IMR-90 (cell line): ENCODE data around the gene PTCHD4. TPM values are rescaled to one million over a fixed set of nuclear protein-coding genes. Genes with fewer than 3 reads are reported as not detected.

Experiments
- ATAC-seq: fragments of 200-7000 bp; cut with Tn5 transposase; 2 replicates; pipeline ENCODE4 v1.9.1; 2020; ENCODE audit warnings: low read depth, mild to moderate bottlenecking, moderate library complexity
- BruUV-seq: library from RNA; stranded (reverse); fragments of 400-500 nt; replicated peaks from 2 replicates; lab custom pipeline; 2021; lab: Mats Ljungman, UMichigan
- CTCF ChIA-PET: fragments of 300-600 bp; formaldehyde crosslinking; extraction: SDS; loops from one replicate; lab custom pipeline; 2021; ENCODE audit warnings: antibody characterized with exemption; lab: Yijun Ruan, JAX
- POLR2A ChIA-PET: fragments of 300-600 bp; sonication (Branson Sonifier 250); formaldehyde crosslinking; loops from one replicate; lab custom pipeline; 2022; ENCODE audit warnings: antibody characterized with exemption; ENCODE audit not compliant: unreplicated experiment; lab: Charles Lee
- DNase-seq: peaks from one replicate; pipeline ENCODE4 v3.0.0; 2013
- H2AFZ ChIP-seq: replicated peaks from 2 replicates; pipeline ENCODE3; 2013; ENCODE audit warnings: low read length, mild to moderate bottlenecking; ENCODE audit not compliant: poor library complexity
- H2AK5ac ChIP-seq: 2 replicates; pipeline ENCODE4 v1.6.1; 2013; ENCODE audit warnings: low read depth, low read length, inconsistent platforms
- H2AK9ac ChIP-seq: replicated peaks from 2 replicates; pipeline ENCODE3; 2013; ENCODE audit warnings: mild to moderate bottlenecking, low read depth, low read length, moderate library complexity; ENCODE audit not compliant: poor library complexity
- H2BK120ac ChIP-seq: 2 replicates; pipeline ENCODE4 v1.6.1; 2013; ENCODE audit warnings: low read depth, low read length, inconsistent platforms
- H2BK15ac ChIP-seq: 3 replicates; pipeline ENCODE4 v1.6.1; 2013; ENCODE audit warnings: low read depth, low read length, inconsistent platforms
- H2BK20ac ChIP-seq: 2 replicates; pipeline ENCODE4 v1.6.1; 2013; ENCODE audit warnings: low read depth, mild to moderate bottlenecking, inconsistent platforms, low read length, moderate library complexity
- H2BK5ac ChIP-seq: 2 replicates; pipeline ENCODE4 v1.6.1; 2013; ENCODE audit warnings: mild to moderate bottlenecking, low read depth, low read length, inconsistent platforms; ENCODE audit not compliant: poor library complexity, severe bottlenecking
- H3K14ac ChIP-seq: replicated peaks from 2 replicates; pipeline ENCODE4 v1.6.1; 2013; ENCODE audit warnings: low read depth, low read length, inconsistent platforms
- H3K18ac ChIP-seq: 2 replicates; pipeline ENCODE4 v1.6.1; 2013; ENCODE audit warnings: low read depth, low read length, control low read depth
- H3K23ac ChIP-seq: 2 replicates; pipeline ENCODE4 v1.6.1; 2013; ENCODE audit warnings: low read depth, low read length, inconsistent platforms
- H3K27ac ChIP-seq: 2 replicates; pipeline ENCODE4 v1.5.1; 2013; ENCODE audit warnings: mild to moderate bottlenecking, control low read depth, low read length; ENCODE audit not compliant: insufficient read depth
- H3K27me3 ChIP-seq: 2 replicates; pipeline ENCODE4 v1.6.1; 2013; ENCODE audit warnings: low read length; ENCODE audit not compliant: control insufficient read depth, insufficient read depth
- H3K36me3 ChIP-seq: 2 replicates; pipeline ENCODE4 v1.6.1; 2013; ENCODE audit warnings: low read length, mixed read lengths; ENCODE audit not compliant: control insufficient read depth, insufficient read depth
- H3K4ac ChIP-seq: 2 replicates; pipeline ENCODE4 v1.6.1; 2013; ENCODE audit warnings: low read depth, low read length, inconsistent platforms
- H3K4me1 ChIP-seq: 2 replicates; pipeline ENCODE4 v1.6.1; 2013; ENCODE audit warnings: low read length, mixed read lengths; ENCODE audit not compliant: control insufficient read depth, insufficient read depth
- H3K4me2 ChIP-seq: 2 replicates; pipeline ENCODE4 v1.6.1; 2013; ENCODE audit warnings: low read depth, mild to moderate bottlenecking, control low read depth, low read length, moderate library complexity
- H3K4me3 ChIP-seq: 2 replicates; pipeline ENCODE4 v1.5.1; 2013; ENCODE audit warnings: low read depth, mild to moderate bottlenecking, control low read depth, low read length, moderate library complexity; ENCODE audit not compliant: insufficient read depth
- H3K56ac ChIP-seq: 2 replicates; pipeline ENCODE4 v1.6.1; 2013; ENCODE audit warnings: low read length, inconsistent platforms; ENCODE audit not compliant: insufficient read depth; ENCODE audit errors: extremely low read depth
- H3K79me1 ChIP-seq, 2 experiments: 2 replicates each; pipeline ENCODE4 v1.6.1; 2013; ENCODE audit warnings: low read length in 2 of 2, inconsistent platforms in 1 of 2, low read depth in 1 of 2
- H3K9ac ChIP-seq: 2 replicates; pipeline ENCODE4 v1.6.1; 2013; ENCODE audit warnings: low read depth, low read length, control low read depth
- H3K9me1 ChIP-seq: 2 replicates; pipeline ENCODE4 v1.6.1; 2013; ENCODE audit warnings: low read length, inconsistent platforms; ENCODE audit not compliant: insufficient read depth
- H3K9me3 ChIP-seq: 2 replicates; pipeline ENCODE4 v1.6.1; 2013; ENCODE audit warnings: low read length; ENCODE audit not compliant: control insufficient read depth, insufficient read depth
- H4K20me1 ChIP-seq: 2 replicates; pipeline ENCODE4 v1.6.1; 2013; ENCODE audit warnings: low read length, inconsistent platforms; ENCODE audit not compliant: insufficient read depth
- H4K5ac ChIP-seq: 2 replicates; pipeline ENCODE4 v1.6.1; 2013; ENCODE audit warnings: mild to moderate bottlenecking, low read depth, low read length, control low read depth
- H4K8ac ChIP-seq, 2 experiments: 2 replicates each; pipeline ENCODE4 v1.6.1; 2013; ENCODE audit warnings: low read depth in 2 of 2, low read length in 2 of 2, control low read depth in 1 of 2, inconsistent platforms in 1 of 2
- H4K91ac ChIP-seq: 2 replicates; pipeline ENCODE4 v1.6.1; 2013; ENCODE audit warnings: low read depth, low read length, inconsistent platforms; ENCODE audit not compliant: insufficient read depth
- WGBS, 2 experiments: methylation state at CpG; one replicate each; pipeline versions ENCODE4 v1.1.5 to v1.1.7; 2013; ENCODE audit warnings: missing lambda C conversion rate in 2 of 2; ENCODE audit not compliant: insufficient read length in 1 of 2; ENCODE audit errors: extremely low coverage in 2 of 2; 5-methylcytosine and 5-hydroxymethylcytosine counted together
- dilution Hi-C: fragments of 300-500 bp; cut with HindIII; formaldehyde crosslinking; loops from one replicate; pipeline ENCODE4 v1.14.3; 2018; ENCODE audit warnings: low sequenced_read_pairs; ENCODE audit not compliant: unreplicated experiment
- in situ Hi-C: fragments of 300-500 bp; cut with MboI; formaldehyde crosslinking; loops from 3 replicates; pipeline ENCODE4 v1.14.3; 2019; ENCODE audit warnings: low sequenced_read_pairs, inconsistent platforms, mixed read lengths
- intact Hi-C: fragments of 100-400 bp; cut with micrococcal nuclease; formaldehyde crosslinking; loops from 2 replicates; pipeline ENCODE4 v1.10.0; 2022
- polyA plus RNA-seq, 3 experiments: library from polyadenylated mRNA; depleted of rRNA; stranded (reverse); fragments of >200 nt; gene quantifications; 2 replicates each; pipeline ENCODE4 v1.2.3, GENCODE V29; 2012; ENCODE audit warnings: low replicate concordance in 1 of 3
- total RNA-seq: library from RNA; depleted of rRNA; stranded (reverse); fragments of >200 nt; gene quantifications from 2 replicates; pipeline ENCODE4 v1.2.3, GENCODE V29; 2012
- TF ChIP-seq, protein P1 (sequence below): fragments of 150-350 bp; IDR thresholded peaks from 2 replicates; pipeline ENCODE4 v1.6.1; 2017; ENCODE audit warnings: mild to moderate bottlenecking, antibody characterized with exemption, low read length, low read depth

Gene PTCHD4
- total and polyA plus RNA-seq, 2 of the 4 experiments (the other 2 are of a cell fraction), result 0.53 to 0.72 TPM

- TF ChIP-seq, protein P1, sequence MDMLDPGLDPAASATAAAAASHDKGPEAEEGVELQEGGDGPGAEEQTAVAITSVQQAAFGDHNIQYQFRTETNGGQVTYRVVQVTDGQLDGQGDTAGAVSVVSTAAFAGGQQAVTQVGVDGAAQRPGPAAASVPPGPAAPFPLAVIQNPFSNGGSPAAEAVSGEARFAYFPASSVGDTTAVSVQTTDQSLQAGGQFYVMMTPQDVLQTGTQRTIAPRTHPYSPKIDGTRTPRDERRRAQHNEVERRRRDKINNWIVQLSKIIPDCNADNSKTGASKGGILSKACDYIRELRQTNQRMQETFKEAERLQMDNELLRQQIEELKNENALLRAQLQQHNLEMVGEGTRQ, result no peak
- H3K14ac ChIP-seq, result no peak overlapping the region
- no peak overlapping the region for H4K5ac ChIP-seq
- H3K36me3 ChIP-seq, result no peaks in the 10 kb centered on the region
- H4K8ac ChIP-seq, result no peak overlapping the region
- no peak overlapping the region for H3K9ac ChIP-seq
- WGBS, 2 experiments, result no CpG with 5 or more reads among the region's 3 CpGs
- dilution Hi-C loops, result no loop called here
- H4K91ac ChIP-seq, result no peak overlapping the region
- H3K56ac ChIP-seq, result no peak overlapping the region
- no peaks in the 10 kb centered on the region for H3K27me3 ChIP-seq
- H3K9me3 ChIP-seq, result no peaks in the 10 kb centered on the region
- no peak overlapping the region for H2BK5ac ChIP-seq
- no peak overlapping the region for H2AK5ac ChIP-seq
- H3K4me1 ChIP-seq, result no peaks in the 10 kb centered on the region; the same call in 1 of the 2 replicates
- no peak overlapping the region for H3K23ac ChIP-seq
- no peak for ATAC-seq
- no peak overlapping the region for H2BK15ac ChIP-seq
- no peak for DNase-seq
- no peak overlapping the region for H3K27ac ChIP-seq
- ChIA-PET POLR2A (no interaction called here), CTCF (no interaction called here)
- H2AFZ ChIP-seq, result no peak overlapping the region
- intact Hi-C loops, result loop anchor here (10.0 kb wide), 1 partner anchor 1305 kb away; no protein-coding TSS in a partner anchor
- peak overlapping the region; percentile 76; the same call in 1 of the 2 replicates for H3K4me2 ChIP-seq
- H4K20me1 ChIP-seq, result no peaks in the 10 kb centered on the region
- no peaks in the 10 kb centered on the region for H3K9me1 ChIP-seq
- H2BK20ac ChIP-seq, result no peak overlapping the region
- no peak overlapping the region for H3K4ac ChIP-seq
- H3K18ac ChIP-seq, result no peak overlapping the region
- H3K79me1 ChIP-seq, result no peaks in the 10 kb centered on the region
- H3K4me3 ChIP-seq, result no peak overlapping the region
- no TSS peak for BruUV-seq
- H2AK9ac ChIP-seq, result no peak overlapping the region
- H2BK120ac ChIP-seq, result no peak overlapping the region
- in situ Hi-C loops, result no loop called here
Measured at GRCh38 chr6:48099713-48100587, 11.0 kb downstream of the PTCHD4 start.
